Fibroblast of gingiva (primary cell): ENCODE measurements around the gene PLXDC2.
"Not testable (repeated sequence)": the region's sequence is repeated elsewhere in the genome, so short reads cannot be mapped to it uniquely, and the experiment has no call there.

Source experiments
- DNase-seq: peaks from one replicate; pipeline ENCODE4 v3.0.0-alpha.2; 2011; ENCODE audit warnings: low read depth

The PLXDC2 gene

DNA sequence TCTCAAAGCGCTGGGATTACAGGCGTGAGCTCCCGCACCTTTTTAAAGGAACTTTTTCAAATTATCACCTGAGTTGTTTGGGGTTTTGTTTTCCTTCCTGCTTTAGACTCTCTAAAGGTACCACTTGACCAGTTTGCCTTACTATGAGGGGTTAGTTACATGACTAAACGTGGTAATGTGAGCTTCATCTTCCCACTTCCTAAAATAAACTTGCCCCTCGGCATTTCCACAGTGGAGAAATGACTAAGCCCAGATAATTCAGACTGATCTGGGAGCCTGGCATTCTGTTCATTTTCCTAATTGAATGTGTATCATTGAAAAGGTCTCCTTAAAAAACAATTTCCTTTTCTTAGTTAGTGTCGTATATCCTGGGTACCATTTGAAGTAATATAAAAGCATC, 163.4 kb downstream of the PLXDC2 start:
- no peak for DNase-seq

DNA sequence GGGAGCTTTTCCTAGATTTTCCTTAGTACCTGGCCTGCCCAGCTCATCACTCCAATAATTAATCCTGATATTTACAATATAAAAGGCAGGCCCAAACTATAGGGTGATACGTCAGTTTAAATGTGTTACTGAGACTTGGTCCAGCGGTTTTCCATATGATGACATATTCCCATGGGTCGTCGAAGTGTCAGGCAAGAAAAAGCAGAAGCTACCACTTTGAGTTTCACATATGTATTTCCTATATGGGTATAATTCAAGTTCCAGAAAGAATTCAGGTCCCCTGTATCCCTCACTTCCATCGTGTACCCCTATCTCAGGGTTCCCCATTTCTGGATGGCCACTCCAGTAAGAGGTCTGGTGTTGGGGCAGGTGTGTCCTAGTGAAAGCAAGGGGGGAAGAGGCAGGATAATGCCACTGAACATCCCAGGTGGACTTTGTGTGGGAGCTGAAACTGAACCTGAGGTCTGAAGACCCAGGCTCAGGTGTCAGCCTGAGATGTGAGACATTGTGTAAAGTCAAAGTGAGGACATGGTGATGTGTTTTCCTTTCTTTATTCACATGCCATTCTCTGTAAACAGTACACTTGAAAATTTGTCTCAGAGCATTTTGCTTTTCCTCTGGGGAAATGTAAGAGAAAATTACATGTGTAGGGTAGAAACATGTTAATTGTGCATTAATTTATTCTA, 167.8 kb downstream of the PLXDC2 start:
- no peak for DNase-seq

DNA sequence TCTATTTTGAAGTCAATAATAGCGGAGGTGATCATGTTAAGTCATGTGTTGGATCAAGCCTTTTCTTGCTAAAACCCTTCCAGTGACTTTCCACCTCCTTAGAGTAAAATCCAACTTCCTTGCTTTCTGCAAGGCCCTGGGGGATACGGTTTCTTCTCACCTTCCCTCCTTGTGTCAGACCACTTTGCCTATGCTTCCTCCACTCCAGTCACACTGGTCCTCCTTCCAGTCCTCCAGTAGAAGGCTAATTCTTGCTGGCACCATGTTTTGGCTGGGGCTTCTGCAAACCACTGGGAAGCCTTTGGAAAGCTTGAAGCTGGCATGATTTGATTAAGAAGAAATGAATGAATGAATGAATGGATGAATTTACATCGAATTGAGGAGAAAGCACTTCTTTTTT, 169.5 kb downstream of the PLXDC2 start:
- no peak for DNase-seq

DNA sequence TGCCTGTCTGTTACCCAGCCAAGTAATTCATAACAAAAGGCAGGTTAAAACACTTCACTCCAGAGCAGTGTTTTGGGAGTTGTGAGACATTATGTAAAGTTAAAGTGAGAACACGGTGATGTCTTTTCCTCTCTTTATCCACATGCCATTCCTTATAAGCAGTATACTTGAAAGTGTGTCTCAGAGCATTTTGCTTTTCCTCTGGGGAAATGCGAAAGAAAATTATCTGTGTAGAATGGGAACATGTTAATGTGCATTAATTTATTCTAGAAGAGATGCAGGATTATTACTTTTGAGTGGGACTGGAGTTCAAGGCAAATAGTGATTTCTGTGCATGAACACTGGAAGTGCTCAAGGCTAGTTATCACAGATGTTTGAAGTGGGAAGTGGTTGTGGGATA, 170.4 kb downstream of the PLXDC2 start:
- DNase-seq, result no peak

DNA sequence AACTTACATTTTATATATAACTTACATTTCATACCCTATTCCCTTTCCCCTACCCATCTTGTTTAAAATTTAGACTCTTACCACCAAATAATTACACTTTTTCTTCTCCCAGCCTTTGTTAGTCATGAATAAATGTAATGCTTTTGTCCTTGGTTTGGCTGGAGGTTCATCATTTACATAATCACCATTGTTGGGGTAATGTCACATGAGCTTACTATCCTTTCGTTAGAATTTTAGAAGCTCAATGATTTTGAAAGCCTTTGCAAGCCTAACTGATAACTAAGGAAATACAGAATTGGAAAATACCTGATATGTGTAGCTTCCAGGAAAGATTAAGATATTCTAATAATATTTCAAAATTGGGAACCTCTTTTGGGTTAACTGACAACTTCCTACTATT, 171.7 kb downstream of the PLXDC2 start:
- DNase-seq, result no peak

DNA sequence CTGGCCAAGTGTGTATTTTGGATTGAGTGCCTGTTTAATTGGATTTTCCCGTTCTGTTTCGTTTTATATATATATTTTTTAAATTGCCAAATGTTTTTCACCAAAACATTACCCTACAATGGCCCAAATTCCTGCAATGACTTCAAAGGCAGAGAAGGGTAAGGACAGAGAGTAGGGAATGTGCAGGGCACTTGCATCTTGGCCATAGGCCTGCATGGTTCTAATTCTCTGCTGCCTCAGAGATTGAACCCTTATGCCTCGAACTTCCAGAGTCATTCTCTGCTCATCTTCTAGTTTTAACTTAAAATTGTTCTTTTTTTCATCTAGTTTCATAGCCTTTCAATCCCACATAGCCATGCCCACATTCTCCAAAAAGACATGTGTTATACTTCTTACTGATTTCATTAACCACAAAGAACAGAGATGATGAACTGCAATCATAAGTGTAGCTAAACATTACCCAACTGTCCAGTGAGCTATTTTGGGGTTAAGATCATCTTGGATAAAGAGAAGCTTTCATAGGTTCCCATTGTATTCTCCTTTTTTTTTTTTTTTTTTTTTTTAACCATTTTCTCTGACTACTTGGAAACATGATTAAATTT, 177.6 kb downstream of the PLXDC2 start:
- DNase-seq, result no peak

DNA sequence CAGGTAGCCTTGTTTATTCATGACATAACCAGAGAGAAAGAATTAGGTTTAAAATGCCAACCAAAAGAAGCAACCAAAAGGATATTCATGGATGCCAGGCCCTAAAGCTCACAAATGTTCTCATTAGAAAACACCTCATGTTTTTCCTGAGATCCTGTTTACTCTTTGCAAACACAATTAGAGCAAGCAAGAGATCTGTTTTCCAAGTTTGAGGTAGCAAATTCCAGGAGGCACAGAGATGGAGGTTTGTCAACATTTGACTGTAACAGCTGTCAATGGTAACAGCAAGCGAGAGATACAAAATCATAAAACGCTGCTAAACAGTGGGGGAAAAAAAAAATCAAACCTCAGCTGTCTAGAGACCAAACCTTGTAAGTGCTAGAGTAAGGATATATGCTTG, 182.2 kb downstream of the PLXDC2 start:
- DNase-seq, result no peak

DNA sequence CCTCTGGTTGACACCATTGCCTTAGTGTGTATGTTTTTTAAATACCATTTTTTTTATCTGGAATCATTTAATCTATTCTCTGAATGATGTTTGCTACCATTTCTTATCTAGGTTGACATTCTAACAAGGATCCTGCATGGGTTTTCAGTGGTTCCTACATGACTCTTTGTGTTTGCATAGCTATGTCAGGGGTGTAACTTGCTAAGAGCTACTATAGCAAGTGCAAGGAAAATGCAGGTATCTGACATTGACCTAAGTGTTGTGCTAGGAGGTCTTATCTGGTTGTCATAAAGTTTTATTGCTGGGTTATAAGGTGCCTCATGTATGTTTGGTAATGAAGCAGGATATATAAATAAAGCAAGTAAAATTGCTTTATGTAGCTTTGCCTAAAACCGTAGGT, 183.2 kb downstream of the PLXDC2 start:
- DNase-seq, result no peak

DNA sequence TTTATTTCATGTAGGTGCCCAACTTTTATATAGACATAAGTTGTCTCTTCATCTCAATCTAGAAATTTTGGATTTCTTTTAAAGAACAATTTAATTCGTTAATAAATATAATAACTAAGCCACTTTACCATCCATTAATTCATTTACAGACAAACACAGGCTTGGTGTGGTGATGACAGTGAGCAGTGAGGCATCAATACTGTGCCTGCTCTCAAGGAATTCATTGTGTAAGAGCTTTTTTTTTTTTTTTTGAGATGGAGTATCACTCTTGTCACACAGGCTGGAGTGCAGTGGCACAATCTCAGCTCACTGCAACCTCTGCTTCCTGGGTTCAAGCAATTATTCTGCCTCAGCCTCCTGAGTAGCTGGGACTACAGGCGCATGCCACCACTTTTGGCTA, 185.8 kb downstream of the PLXDC2 start:
- DNase-seq, result not testable (repeated sequence)

DNA sequence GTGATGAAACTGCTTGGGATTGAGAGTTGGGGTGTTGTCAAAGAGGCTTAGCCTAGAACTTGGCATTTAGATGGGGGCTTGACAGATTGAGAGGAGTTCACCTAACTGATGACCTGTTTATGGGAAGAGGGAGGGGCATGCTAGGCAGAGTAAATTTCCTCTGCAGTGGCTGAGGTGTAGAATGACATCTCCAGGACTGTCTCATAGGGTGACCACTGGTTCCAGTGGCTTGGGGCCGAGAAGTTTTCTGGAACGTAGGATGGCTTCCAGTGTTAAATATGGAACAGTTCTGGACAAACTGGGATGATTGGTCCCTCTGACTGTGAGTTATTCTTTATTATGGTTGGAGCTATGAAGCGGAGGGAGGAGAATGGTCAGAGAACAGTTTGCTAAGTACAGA, 186.4 kb downstream of the PLXDC2 start:
- no peak for DNase-seq

DNA sequence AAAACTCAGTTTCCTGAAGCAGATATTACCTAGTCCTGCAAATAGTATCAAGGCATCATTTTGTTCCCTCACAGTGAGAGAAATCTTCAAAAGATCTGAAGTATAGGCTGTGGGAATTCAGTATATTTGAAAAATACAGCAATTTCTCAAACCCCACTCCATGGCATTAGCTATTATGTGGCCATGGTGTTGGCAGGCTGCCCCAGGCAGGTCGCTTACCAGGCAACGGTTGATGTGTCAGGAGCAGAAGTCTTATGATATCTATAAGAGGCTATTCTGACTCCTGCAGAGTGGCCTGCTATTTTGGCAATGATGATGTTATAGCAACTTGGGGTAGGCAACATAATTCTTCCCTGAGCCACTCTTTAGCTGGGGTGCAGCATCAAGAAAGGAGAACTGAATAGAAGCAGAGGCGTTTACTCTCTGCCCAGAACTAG, 187.9 kb downstream of the PLXDC2 start:
- DNase-seq, result peak; percentile 11

DNA sequence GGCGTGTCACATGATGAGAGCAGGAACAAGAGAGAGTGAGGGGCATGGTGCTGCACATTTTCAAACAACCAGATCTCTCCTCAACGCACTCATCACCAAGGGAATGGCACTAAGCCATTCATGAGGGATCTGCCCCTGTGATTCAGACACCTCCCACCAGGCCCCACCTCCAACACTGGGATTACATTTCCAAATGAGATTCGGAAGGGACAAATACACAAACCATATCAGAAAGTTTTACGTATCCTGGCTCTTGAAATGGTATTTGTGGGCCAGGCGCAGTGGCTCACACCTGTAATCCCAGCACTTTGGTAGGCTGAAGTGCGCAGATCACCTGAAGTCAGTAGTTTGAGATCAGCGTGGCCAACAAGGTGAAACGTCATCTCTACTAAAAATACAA, 189.4 kb downstream of the PLXDC2 start:
- DNase-seq, result no peak

DNA sequence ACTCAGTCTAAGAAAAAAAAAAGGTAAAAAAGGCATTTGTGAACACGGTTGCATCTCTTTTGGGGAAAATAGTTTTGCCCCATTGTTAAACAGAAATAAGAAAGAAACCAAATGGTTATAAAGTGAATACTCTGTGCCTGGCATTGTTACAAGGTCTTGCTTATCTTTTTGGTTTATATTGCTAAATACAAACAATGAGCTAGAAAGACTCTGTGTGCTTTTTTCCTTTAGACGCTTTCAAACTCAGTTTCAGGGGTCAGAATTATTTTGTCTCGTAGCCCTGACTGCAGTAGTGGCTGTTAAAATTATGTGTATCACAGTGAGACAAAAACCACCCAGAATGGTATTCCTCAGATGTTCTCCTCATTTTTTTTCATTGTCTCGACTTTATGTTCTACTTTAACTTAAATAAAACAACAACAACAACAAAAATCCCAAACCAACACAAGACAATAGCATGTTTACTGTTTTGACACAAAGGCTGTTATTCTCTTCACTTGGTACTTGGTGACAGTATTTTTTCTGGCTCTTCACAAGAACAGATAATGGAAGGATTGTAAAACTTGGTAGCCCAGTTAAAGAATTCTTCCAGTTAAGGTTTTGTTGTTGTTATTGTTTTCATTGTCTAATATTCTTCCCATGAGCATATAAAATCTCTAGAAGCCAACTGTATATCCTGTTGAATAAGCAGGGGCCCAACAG, 190.1 kb downstream of the PLXDC2 start:
- no peak for DNase-seq

DNA sequence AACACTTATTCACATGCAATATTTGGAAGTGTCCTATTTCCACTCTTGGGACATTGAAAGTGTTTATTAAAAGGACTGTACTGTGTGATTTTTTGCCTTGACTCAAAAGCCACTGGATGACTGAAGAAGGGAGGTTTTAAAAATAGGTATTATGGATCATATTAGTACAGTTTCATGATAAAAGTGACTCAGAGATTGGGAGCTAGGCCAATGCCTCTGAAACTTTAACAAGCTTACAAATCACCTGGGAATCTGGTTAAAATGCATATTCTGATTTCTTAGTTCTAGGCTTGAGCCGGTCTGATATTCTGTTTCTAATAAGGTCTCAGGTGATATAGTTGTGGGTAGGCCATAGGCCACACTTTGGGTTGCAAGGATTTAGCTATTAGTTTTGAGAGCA, 191.2 kb downstream of the PLXDC2 start:
- DNase-seq, result no peak

DNA sequence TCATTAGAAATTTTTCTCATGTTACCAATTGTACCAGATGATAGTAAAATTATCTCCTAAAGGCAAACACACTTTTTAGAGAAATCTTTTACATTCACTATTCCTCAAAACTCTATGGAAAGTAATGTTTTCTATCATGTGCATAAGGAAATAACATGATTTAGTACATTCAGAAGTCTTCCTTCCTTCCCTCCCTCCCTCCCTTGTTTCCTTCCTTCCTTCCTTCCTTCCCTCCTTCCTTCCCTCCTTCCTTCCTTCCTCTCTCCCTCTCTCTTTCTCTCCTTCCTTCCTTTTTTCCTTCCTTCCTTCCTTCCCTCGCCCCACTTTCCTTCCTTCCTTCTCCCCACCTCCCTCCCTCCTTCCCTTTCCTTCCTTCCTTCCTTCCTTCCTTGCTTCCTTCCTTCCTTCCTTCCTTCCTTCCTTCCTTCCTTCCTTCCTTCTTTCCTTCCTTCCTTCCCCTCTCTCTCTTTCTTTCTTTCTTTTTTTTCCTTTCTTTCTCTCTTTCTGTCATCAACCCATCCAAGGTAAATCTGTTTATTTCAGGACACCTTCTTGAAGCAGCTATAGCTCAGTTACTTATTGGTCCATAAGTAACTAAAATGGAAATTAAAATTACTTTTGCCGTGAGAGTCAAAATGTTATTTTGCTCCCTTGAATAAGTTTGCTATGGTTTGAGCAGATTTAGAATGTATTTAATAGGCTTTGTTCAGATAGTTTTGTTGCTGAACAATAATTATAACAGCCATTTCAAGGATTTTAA, 197.9 kb downstream of the PLXDC2 start:
- no peak for DNase-seq

DNA sequence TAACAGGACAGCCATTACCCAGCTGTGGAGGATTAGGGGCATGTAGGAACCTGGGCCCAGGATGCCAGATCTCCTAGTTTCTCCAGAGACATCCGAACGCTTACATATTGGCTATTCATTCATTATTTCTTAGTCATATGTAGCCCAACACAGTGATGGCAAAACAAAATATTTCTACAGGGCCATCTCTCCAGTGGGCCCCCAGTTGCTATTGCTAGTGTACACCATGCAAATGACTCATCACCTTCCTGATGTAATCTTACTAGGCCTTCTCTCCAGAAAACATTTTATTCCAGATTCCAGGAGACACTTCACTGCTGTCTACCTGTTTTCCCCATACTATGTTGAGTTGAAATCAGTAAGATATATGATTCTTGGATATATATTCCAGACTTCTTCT, 201.7 kb downstream of the PLXDC2 start:
- DNase-seq, result no peak

DNA sequence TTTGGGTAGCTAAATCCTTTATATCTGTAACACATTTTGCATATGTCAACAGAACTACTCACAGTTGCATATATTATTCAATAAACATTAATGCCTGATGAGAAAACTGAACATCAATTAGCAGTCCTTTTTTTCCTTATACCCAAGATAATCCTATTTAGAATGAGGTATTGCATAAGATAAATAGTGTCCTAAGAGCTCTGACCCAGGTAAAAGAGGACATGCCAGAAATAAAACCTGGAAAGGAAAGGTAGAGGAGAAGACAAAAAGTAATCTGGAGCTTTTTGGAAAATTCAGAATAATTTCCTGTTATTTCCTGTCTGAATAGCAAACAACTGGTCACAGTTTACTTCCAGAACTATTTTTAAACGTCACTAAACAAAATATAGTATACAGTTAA, 204.4 kb downstream of the PLXDC2 start:
- DNase-seq, result no peak

DNA sequence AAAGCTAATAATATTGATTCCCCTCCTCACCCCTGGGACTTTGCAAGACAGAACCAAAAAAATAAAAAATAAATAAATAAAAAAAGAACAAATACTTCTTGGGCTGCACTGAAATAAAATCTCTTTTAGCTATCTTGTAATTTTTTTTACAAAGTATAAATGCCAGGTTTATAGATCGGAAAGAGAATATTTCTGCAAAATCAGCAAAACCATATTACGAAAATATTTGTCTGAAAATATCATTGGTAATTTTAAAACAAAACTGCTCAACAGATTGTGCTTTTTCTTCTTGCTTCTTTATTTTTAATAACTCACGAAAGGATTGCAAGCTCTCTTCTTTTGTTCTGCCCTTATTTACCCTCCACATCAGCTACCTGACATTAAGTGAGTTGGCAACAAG, 213.3 kb downstream of the PLXDC2 start:
- no peak for DNase-seq

DNA sequence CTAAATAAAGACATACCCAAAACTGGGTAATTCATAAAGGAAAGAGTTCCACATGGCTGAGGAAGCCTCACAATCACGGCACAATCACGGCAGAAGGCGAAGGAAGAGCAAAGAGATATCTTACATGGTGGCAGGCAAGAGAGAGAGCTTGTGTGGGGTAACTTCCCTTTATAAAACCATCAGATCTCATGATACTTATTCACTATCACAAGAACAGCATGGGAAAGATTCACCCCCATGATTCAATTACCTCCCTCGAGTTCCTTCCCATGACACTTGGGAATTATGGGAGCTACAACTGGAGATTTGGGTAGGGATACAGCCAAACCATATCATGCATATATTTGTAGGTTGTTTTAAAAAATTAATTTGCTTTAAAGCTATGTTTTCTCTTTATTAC, 217.2 kb downstream of the PLXDC2 start:
- DNase-seq, result no peak

DNA sequence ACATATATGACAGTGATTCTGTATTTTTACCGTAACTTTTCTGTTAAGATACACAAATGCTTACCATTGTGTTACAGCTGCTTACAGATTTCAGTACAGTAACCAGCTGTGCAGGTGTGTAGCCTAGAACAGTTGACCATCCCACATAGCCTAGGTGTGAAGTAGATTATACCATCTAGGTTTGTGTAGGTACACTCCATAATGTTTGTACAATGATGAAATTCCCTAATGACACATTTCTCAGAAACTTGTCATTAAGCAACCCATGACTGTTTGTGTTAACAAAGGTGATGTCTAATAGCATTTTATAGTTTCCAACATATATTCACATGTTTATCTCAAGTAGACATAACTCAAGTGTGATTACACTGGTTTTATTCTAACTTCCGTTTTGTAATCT, 218.5 kb downstream of the PLXDC2 start:
- DNase-seq, result no peak

DNA sequence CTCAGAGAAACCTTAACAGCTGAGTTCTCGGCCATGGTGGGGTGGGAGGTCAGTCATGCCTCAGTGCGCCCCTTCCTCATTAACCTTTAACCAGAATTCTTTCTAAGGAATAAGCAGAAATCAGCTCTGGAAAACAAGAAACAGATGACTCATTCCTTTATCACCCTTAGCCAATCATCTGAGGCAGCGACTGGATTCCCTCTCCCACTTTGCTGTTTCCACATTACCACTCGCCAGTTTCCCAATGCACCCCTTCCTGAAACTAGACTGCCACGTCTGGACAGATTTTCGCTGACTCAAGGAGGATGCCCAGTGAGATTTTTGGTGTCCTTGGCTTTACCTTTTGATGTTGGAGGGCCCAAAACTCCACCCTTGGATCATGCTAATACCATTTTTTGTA, 223.8 kb downstream of the PLXDC2 start:
- no peak for DNase-seq

DNA sequence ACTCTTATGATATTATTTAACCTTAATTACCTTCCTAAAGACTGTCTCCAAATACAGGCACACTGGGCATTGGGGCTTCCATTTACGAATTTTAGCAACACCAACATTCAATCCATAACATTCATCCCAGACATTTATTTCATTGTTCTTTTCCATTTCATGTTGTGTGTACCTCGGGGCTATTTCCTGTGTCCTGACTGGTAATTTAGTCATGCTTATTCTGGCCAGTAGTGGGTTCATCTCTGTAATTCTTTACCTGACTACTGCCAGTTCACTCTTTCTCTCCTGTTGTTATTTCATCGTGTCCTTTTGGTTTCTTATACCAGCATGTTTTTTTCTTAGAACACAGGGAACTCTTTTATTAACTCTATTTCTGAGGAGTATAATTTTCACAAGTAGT, 225.7 kb downstream of the PLXDC2 start:
- DNase-seq, result no peak

DNA sequence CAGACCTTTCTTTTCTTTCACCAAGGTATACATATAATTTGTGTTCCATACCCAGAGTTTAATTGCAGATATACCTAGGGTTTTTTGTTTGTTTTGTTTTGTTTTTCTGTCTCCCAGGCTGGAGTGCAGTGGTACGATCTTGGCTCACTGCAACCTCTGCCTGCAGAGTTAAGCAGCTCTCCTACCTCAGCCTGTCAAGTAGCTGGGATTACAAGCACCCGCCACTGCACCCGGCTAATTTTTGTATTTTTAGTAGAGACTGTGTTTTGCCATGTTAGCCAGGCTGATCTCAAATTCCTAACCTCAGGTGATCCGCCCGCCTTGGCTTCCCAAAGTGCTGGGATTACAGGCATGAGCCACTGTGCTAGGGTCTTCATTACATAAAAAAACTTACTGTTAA, 228.9 kb downstream of the PLXDC2 start:
- not testable (repeated sequence) for DNase-seq
